GM21717 (cell line): ENCODE results near the gene INCENP.

Experiments
- ATAC-seq: cut with Tn5 transposase; IDR thresholded peaks from one replicate; pipeline ENCODE4 v1.9.1; 2021; ENCODE audit warnings: mild to moderate bottlenecking, moderate library complexity; ENCODE audit not compliant: unreplicated experiment

The INCENP gene

DNA sequence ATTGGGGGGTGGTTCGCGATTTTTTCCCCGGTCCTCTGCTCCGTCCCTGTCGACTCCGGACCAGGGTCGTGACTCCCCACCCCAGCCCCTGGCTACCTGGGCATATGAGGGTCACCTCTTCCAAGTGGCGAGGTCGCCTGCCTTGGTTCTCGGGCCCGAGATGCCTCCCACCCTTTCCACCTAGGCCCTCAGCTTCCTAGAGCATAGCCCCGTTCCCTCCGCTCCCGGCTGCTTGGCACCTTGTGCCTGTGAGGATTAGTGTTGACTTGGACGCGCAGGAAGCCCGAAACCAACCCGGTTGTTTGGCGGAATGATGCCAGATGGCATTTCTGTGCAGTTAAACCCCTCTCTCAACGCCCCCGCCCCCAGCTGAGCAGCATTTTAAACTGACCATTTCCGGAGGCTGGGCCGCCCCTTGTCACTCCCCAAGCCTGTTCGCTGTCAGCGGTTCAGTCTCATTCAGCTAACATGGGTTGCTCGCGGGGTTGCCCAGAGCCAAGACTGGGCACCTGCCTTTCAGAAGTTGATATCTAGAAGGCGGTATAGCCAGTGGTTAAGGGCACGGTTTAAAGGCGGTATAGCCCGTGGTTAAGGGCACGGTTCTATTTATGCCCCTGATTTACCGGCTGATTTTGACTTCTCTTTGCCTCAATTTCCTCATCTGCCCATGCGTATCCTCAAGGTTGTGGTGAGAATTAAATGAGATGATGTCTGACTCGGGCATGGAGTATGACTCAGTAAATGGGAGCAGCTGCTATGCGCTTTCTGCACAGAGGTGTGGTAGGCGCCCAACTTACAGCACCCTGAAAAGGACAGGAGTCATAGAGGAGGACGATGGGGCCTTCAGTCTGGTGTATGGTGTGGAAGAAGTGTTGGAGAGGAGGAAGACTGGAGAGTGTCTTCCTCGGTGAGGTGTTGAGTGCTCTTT lies 639 bp downstream of the INCENP start:
- ATAC-seq = peak; percentile 25

DNA sequence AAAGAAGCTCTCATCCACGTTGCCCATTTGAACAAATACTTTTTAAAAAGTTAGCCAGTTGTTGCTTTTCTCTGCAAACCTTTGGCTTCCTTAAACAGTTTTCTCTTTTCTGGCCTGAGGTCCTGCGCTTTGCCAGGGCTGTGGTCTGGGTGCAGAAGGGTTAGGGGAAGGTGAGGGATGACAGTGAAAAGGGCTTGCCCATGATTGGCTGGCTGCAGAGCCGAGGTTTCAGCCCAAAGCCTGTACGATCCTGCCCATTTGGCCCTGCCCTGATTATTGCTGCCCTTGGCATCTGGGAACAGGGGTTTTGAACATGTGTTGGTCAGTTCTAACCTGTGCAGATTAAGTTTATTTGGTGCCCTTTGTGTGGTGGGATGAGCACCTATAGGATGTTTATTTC lies 1.5 kb downstream of the INCENP start:
- no peak for ATAC-seq

DNA sequence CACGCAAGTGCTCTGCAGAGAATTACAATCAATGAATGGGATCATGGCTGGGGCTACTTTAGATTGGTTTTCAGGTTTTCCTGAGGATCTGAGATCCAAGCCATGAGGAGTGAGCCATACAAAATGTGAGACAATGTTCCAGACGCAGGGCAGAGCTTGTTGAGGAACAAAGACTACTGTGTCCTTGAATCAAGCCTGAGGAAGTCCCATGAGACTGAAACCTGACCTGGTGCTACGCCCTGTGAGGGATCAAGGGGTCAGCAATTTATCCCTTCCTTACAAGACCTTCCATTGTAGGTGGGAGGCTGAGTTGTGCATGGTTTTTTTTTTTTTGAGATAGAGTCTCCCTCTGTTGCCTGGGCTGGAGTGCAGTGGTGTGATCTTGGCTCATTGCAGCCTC lies 2.1 kb downstream of the INCENP start:
- no peak for ATAC-seq

DNA sequence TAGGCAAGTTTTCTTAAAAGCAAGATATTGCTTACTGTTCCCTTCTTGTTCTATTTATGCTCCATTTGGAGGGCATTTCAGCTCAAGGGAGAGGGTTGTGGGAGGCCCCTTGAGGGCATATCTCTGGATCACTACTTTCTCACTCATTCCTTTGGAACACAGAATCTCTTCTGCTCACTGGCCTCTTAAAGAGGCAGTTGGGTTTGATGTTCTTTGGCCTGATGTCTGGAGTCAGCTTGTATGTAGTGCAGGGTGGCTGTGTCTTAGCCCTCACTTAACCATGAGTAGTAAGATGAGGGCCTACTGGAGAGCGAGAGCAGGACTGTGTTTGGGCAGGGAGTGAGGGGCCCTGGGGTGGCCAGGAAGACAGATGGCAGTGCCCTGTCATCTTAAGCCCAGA lies 3.6 kb downstream of the INCENP start:
- no peak for ATAC-seq

DNA sequence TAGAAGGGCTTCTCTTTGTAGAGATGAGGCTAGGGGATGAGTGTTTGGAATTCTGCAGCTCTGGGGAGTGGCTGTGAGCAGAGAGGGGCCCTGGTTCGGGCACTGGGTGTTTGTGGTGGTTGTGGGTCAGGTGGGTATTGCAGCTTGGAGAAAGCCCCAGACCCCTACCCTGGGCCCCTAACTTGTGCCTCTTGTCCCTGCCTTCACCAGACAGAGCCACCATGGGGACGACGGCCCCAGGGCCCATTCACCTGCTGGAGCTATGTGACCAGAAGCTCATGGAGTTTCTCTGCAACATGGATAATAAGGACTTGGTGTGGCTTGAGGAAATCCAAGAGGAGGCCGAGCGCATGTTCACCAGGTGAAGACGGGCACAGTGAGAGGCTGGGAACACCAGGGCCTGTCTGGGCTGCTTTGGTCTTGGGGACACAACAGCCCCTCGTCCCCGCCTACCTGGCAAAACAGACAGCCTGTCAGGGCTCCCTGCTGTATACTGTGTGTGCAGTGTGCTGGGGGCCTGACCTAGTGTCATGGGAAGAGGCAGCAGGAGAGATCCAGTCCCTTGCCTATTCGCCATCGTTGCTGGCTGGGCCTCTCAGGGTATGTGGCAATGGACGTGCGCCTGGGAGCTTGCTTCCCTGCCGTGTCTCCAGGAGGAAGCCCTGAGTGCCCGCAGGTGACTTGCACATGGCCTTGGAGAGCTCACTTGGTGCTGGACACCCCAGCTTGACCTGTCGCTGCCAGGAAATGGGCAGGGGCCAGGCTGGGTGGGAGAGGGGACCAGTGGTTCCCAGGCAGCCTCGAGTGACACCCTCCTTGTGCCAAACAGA lies 4.3 kb downstream of the INCENP start:
- no peak for ATAC-seq

DNA sequence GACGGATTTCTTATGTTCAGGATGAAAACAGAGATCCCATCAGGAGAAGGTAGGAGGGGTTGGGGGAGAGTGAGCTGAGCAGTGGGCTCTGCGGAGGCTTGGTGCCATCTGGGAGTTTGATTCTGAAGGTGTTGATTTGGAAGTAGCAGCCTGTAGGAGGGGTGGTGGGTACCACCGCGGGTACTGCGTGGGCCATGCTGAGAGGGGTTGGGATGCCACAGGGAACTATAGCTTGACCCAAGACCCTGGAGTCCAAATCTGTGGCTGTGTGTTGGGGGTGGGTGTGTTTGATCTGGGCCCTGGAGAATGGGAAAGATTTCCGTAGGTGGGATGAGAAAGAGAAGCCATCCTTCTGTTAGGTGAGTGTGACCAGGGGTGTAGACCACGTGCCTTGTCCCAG lies 5.0 kb downstream of the INCENP start:
- ATAC-seq = no peak

DNA sequence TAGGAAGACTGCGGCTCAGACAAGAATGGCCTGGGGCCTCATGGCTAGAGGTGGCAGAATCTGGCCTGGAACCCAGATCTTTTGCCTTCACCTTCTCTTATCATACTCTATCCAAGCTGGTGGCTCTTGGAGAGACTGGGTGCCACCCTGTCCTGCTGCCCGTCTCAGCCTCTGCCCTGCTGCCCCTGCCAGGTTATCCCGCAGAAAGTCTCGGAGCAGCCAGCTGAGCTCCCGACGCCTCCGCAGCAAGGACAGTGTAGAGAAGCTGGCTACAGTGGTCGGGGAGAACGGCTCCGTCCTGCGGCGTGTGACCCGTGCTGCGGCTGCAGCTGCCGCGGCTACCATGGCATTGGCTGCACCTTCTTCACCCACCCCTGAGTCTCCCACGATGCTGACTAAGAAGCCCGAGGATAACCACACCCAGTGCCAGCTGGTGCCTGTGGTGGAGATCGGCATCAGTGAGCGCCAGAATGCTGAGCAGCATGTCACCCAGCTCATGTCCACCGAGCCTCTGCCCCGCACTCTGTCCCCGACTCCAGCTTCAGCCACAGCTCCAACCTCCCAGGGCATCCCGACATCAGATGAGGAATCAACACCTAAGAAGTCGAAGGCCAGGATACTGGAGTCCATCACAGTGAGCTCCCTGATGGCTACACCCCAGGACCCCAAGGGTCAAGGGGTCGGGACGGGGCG lies 5.9 kb downstream of the INCENP start:
- no peak for ATAC-seq

DNA sequence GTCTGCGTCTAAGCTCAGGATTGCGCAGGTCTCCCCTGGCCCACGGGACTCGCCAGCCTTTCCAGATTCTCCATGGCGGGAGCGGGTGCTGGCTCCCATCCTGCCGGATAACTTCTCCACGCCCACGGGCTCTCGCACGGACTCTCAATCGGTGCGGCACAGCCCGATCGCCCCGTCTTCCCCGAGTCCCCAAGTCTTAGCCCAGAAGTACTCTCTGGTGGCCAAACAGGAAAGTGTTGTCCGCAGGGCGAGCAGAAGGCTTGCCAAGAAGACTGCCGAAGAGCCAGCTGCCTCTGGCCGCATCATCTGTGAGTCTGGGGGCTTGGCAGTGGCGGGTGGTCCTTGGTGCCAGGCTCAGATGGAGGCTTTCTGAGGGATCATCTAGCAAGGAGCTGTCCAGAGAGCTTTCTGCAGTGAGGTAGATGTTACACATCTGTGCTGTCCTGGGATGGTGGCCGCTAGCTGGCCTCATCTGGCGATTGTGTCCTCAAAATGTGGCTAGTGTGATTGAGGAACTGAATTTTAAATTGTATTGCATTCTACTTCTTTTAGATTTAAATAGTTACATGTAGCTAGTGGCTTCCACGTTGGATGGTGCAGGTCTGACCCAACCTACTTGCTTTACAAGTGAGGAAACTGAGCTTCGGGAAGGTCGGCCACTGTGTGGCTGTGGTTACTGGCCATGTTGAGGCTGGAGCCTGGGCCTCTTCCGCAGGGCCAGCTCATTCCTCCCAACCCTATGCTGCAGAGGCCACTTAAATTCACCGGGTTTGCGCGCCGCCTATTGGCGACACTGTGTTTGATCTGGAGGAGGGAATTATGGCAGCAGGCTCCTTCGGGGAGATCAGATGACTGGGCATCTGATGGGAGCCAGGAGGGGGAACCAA lies 6.7 kb downstream of the INCENP start:
- no peak for ATAC-seq

DNA sequence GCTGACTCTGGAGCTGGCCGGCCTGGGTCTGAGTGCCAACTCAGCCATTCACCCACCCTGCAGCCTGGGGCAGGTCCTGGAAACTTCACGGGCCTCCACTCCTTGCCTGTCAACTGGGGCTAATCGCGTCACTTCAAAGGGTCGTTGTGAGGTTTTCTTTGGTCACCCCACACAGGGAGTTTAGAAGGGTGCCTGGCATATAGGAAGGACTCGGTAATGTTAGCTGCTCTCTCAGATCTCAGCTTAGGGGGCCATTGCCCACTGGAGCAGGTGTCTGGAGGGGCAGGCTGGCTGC lies 7.3 kb downstream of the INCENP start:
- ATAC-seq = no peak

DNA sequence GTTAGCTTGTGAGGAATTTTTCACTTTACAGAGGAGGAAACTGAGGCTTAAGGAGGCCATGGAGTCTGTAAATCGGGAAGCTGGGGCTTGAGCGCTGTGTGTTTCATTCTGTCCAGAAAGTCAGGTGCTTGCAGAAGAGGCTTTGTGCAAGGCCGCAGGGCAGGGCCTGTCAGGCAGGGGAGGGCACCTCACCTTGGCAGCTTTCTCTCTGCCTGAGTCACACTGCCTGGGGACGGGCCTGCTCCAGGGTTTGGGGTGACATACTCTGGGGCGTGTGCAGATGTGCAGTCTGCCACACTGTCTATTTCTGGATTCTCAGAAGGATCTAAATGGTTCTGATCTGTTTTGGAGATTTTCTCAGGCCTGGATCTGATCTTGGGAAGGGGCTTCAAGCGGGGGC lies 8.4 kb downstream of the INCENP start:
- no peak for ATAC-seq

DNA sequence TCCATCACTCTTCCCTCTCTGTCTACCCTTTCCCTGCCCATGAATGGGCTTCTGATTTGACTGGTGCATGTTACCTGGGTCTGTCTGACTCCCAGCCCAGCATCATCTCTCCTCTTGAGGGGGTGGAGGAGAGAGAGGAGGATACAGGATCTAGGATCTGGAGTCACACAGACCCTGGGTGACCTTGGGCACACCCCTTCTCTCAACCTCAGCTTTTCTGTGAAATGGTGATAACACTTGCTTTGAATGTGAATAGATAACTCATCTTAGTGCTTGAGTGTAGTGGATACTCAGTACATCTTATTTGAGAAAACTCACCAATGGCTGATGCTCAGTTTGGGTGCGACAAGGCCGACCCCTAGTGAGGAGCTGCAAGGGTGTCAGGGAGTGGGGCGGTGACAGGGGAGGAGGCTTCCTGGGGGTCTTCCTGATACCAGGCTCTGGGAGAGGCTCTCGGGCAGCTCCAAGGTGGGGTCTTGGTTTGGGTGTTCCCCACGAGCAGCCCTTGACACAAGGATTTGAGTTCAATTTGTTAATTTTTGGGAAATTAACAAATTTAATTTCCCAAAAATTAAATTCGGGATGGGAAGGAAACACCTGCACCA lies 9.0 kb downstream of the INCENP start:
- no peak for ATAC-seq

DNA sequence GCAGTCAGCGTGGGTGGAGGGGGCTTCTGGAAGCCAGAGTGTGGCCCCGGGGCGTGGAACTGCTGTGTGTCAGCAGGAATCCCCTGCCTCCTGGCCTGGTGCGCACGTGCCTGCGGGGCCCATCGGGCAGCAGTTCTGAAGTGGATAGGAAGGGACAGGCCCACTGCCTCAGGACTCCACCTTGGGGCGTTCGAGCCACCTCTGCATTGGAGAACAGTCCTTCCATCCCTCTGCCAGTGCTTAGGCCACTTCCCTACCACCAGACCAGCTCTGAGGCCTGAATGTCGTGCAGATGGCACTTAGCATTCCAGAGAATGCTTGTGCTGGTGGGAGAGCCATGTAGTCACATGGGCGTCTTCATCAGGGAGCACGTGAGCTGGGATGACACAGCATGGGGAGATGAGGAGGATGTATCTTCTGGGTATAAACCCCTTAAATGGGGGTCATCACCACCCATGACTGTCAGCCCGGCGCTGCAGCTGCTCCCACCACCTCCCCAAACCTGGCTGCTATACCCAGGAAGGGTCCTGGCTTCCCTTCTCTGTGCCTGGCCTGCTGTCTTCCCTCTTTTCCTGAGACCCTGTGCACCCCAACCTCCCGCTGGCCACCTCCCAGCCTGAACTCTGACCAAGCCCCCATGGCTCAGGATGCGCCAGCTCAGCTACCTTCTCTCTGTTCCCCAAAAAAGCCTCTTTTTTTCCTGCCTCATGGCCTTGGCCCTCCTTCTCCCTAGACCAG lies 9.7 kb downstream of the INCENP start:
- no peak for ATAC-seq

DNA sequence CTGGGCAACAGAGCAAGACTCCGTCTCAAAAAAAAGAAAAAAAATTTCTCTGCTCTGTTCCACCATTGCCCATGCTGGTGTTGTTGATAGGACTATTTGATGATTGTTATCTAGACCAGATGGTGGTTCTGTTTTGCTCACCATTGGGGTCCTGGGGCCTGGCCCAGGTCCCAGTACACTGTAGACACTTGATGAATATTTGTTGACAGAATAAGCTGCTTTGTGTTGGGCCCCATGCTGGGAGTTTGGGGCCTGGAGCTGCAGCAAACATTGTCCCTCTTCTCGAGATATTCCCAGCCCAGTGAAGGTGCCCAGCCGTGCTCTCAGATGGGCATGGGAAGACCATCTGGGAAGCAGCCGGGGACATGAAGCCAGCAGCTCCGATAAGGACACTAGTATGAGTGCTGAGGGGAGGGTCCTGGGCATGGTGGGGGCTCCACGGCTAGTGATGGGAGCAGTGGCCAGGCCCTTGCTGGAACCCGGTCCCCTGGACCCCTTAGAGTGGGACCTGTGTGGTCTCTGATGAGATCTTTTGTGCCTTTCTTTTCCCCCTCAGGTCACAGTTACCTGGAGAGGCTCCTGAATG lies 13.6 kb downstream of the INCENP start:
- no peak for ATAC-seq

DNA sequence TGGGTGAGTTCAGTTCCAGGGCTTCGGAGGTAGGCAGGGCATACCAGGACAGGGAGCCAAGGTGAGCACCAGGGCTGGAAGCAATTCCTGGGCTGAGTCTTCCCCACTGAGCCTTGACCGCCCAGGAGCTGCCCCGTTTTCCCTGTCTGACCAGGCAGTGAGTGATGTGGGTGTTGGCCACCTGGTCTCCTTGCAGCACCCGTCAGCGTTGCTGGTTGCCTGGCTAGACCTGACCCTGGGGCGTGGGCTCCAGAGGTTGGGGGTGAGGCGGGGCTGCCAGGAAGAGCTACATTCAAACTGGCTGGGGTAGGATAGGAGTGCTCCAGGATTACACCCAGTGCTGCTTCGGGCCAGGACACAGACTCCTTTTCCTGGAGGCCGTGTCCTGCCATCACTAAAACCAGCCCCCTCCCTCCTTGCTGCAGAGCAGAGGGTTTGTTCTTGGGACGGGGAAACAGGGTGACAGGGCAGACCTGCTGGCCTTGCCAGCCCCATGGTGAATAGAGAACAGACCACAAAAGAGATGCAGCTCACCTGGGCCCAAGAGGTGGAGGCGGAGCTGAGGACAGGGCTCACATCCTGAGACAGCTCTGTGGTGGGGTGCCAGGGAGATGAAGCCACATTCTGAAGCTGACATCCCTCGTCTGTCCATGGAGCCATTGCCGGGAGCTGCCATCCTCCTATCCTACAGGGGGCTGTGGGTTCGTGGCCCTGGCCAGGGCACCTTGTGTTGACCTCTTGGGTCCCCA lies 14.2 kb downstream of the INCENP start:
- no peak for ATAC-seq

DNA sequence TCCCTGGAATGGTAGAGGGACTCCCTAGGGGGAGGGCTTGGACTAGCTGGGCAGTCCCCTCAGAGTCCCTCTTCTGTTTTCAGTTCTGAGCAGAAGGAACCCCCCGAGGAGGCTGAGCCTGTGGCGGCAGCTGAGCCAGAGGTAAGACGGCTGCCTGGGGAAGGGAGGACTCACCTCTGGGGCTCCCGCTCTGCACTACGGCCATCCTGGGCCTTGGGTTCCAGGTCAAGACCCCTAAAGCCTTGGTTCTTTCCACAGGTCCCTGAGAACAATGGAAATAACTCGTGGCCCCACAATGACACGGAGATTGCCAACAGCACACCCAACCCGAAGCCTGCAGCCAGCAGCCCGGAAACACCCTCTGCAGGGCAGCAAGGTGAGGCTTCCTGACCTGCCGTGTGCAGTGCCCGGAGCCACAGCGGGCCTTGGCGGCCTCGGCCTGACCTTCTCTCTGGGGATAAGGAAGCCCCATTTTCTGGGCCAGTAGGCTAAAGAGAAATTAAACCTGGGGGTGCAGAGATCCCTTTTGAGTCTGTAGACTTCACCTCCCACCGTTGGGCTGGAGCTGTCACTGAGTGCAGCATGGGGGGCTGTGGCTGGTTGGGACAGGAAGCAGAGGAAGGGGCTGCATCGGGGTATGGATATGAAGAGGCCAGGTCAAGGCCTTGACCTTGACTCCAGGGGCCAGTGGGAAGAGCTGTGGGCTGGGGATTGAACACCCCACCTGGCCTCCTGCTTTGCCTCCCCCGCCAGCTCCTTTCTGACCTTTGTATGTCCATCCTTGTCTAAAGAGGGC lies 15.0 kb downstream of the INCENP start:
- no peak for ATAC-seq

DNA sequence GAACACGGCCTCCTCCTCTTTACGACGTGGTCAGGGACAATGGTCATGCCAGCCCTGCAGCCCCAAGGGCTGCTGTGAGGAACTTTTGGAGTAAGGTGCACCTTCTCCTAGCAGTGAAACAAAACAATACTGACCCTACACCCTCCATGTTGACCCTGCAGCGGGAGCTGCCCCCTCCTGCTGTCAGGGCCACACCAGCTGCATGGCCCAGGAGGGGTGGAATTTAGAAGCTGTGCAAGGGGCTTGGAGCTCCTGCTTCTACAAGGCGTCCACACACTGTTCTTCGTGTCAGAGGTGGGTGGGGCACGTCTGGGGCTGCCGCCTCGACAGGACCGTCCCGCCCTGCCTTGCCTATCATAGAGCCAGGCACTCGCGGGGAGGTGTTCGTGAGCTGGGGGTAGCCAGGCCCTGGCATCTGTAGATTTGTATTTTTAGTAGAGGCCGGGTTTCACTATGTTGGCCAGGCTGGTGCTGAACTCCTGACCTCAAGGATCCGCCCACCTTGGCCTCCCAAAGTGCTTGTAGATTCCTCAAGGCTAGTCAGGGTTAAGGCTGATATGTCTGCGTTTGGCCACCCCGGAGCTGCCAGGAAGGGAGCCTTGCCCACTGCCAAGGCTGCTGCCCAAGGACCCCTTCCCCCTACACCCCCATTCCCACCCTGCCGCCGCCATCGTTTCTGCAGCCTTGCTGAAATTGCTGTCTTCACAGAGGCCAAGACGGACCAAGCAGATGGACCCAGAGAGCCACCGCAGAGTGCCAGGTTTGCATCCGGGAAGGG lies 15.9 kb downstream of the INCENP start:
- ATAC-seq = no peak
